K562 (cell line): ENCODE measurements around the gene PLEKHB1. TPM values are rescaled to one million over a fixed set of nuclear protein-coding genes. Genes with fewer than 3 reads are reported as not detected.
A peak's percentile ranks its signal among the peaks of the same experiment; 100 is the strongest.

Experiments
- ATF2 ChIP-seq: sonication (generic); formaldehyde crosslinking; IDR thresholded peaks from 2 replicates; pipeline ENCODE4 v1.8.1; 2022; ENCODE audit warnings: missing genetic modification reagents
- BCL6 ChIP-seq: fragments of 250-450 bp; sonication (Bioruptor Pico); IDR thresholded peaks from 2 replicates; pipeline ENCODE4 v1.4.0; 2020
- E4F1 ChIP-seq: fragments of 250-450 bp; sonication (Bioruptor Pico); IDR thresholded peaks from 2 replicates; pipeline ENCODE4 v1.5.0; 2021; ENCODE audit warnings: mild to moderate bottlenecking, borderline replicate concordance
- FOS ChIP-seq: IDR thresholded peaks from 3 replicates; pipeline ENCODE4 v1.6.1; 2011; ENCODE audit not compliant: insufficient read length; ENCODE audit errors: extremely low read depth
- GTF2B ChIP-seq: IDR thresholded peaks from 2 replicates; pipeline ENCODE4 v1.6.1; 2011; ENCODE audit not compliant: insufficient read length; ENCODE audit errors: extremely low read depth
- MIER1 ChIP-seq: fragments of 450-650 bp; IDR thresholded peaks from 2 replicates; pipeline ENCODE4 v1.6.1; 2016; ENCODE audit warnings: antibody characterized with exemption, mild to moderate bottlenecking, low read depth
- MXD1 ChIP-seq: fragments of 250-450 bp; sonication (Bioruptor Pico); IDR thresholded peaks from 2 replicates; pipeline ENCODE4 v1.8.0; 2021; ENCODE audit warnings: borderline replicate concordance, mild to moderate bottlenecking, moderate library complexity; ENCODE audit not compliant: poor library complexity, severe bottlenecking
- MYC ChIP-seq, 2 experiments: fragments of 250-450 bp in 1 of 2; sonication (Bioruptor Pico) in 1 of 2; IDR thresholded peaks; 2 replicates each; pipeline versions ENCODE4 v1.5.1 to v1.6.1; 2012 to 2021; ENCODE audit warnings: low read depth in 2 of 2, borderline replicate concordance in 1 of 2, improper control_type of control experiment in 1 of 2, low read length in 1 of 2, mild to moderate bottlenecking in 1 of 2, moderate library complexity in 1 of 2
- NFRKB ChIP-seq: fragments of 450-650 bp; IDR thresholded peaks from 2 replicates; pipeline ENCODE4 v1.6.1; 2016; ENCODE audit warnings: low read depth
- NONO ChIP-seq, 2 experiments: fragments of 200-400 bp in 1 of 2; fragments of 450-650 bp in 1 of 2; formaldehyde crosslinking in 1 of 2; IDR thresholded peaks; 2 replicates each; pipeline ENCODE4 v1.6.1; 2017; ENCODE audit warnings: low read depth in 2 of 2, mild to moderate bottlenecking in 2 of 2, moderate library complexity in 2 of 2, low read length in 1 of 2
- SIN3B ChIP-seq: fragments of 450-650 bp; IDR thresholded peaks from 2 replicates; pipeline ENCODE4 v1.6.1; 2017; ENCODE audit warnings: low read depth, mild to moderate bottlenecking, moderate library complexity
- SMAD2 ChIP-seq: fragments of 150-350 bp; IDR thresholded peaks from 2 replicates; pipeline ENCODE4 v1.6.1; 2014; ENCODE audit warnings: low read depth, mild to moderate bottlenecking, low read length
- SMARCB1 ChIP-seq: IDR thresholded peaks from 2 replicates; pipeline ENCODE4 v1.6.1; 2011; ENCODE audit warnings: improper control_type of control experiment, low read depth; ENCODE audit not compliant: insufficient read length
- ZBTB8A ChIP-seq: fragments of 450-650 bp; IDR thresholded peaks from 2 replicates; pipeline ENCODE4 v1.6.1; 2018; ENCODE audit warnings: mild to moderate bottlenecking, moderate library complexity; ENCODE audit not compliant: partially characterized antibody
- ZFP30 ChIP-seq: fragments of 250-450 bp; sonication (Bioruptor Pico); IDR thresholded peaks from 2 replicates; pipeline ENCODE4 v1.8.0; 2022; ENCODE audit warnings: moderate library complexity, mild to moderate bottlenecking, inconsistent platforms, borderline replicate concordance
- ZFPM2 ChIP-seq: fragments of 250-450 bp; sonication (Bioruptor Pico); IDR thresholded peaks from 2 replicates; pipeline ENCODE4 v1.5.1; 2022; ENCODE audit warnings: mild to moderate bottlenecking
- ZNF12 ChIP-seq: sonication (generic); formaldehyde crosslinking; IDR thresholded peaks from 2 replicates; pipeline ENCODE4 v1.4.0; 2020; ENCODE audit warnings: mild to moderate bottlenecking, missing genetic modification reagents
- ZNF280A ChIP-seq: fragments of 450-650 bp; IDR thresholded peaks from 2 replicates; pipeline ENCODE4 v1.6.1; 2018; ENCODE audit warnings: mild to moderate bottlenecking, low read depth; ENCODE audit not compliant: partially characterized antibody
- polyA plus RNA-seq, 8 experiments: library from polyadenylated mRNA; depleted of rRNA in 4 of 8; stranded (reverse) in 5 of 8; unstranded in 3 of 8; fragments of >200 nt; fragmentation: Nextera tagmentation in 2 of 8; fragmentation: Illumina TruSeq in 1 of 8; extraction: Ambion mirVana in 2 of 8; extraction: Trizol in 1 of 8; gene quantifications; 2 replicates each; pipeline versions ENCODE4 v1.2.1 to v1.2.3, GENCODE V29; 2011 to 2014; ENCODE audit warnings: inconsistent platforms in 1 of 8, missing spikeins in 1 of 8
- total RNA-seq, 7 experiments: library from RNA; depleted of rRNA in 6 of 7; stranded (reverse); fragments of >200 nt in 6 of 7; fragmentation: Illumina TruSeq in 2 of 7; extraction: Trizol in 2 of 7; gene quantifications; 2 replicates each; pipeline versions ENCODE4 v1.2.1 to v1.2.3, GENCODE V29; 2011 to 2021; ENCODE audit warnings: low replicate concordance in 1 of 7

The PLEKHB1 gene
- total and polyA plus RNA-seq, 9 of the 15 experiments (the other 6 are each of a cell fraction or from before 2014, with no cell fraction given): 0.07 to 0.62 (median 0.17) TPM; not detected in 2

- TF ChIP-seq ZNF280A (no peak), SMARCB1 (no peak), ZBTB8A (no peak), ATF2 (no peak), NONO (IDR thresholded peaks at IDR 0.05; ENCODE audit: low read depth in 2 of 2, low read length in 1 of 2) (no peak), SIN3B (no peak), ZFP30 (CRISPR knock-in tag) (no peak), ZNF12 (no peak; the same call in 1 of the 2 replicates), MXD1 (CRISPR knock-in tag) (no peak), SMAD2 (no peak), FOS (no peak), ZFPM2 (CRISPR knock-in tag) (no peak), E4F1 (CRISPR knock-in tag) (no peak), MIER1 (no peak), MYC (IDR thresholded peaks at IDR 0.05; ENCODE audit: low read depth, low read length) (peak; percentile 46; the same call in 1 of the 2 replicates), MYC (CRISPR knock-in tag; IDR thresholded peaks at IDR 0.05; ENCODE audit: borderline replicate concordance, low read depth) (no peak), GTF2B (no peak), BCL6 (no peak), NFRKB (no peak; the same call in 1 of the 2 replicates)
Measured at GRCh38 chr11:73597956-73598718, 48.2 kb upstream of the PLEKHB1 start, which contains the start of gene FAM168A (continued).
